Measurements from ENCODE around the gene IRF7. TPM values are rescaled to one million over a fixed set of nuclear protein-coding genes. Genes with fewer than 3 reads are reported as not detected.

IRF7 gene
- total and polyA plus RNA-seq, 2 donors (not counting 3 experiments of a cell fraction or from before 2014, with no cell fraction given), result 12.6 to 14.7 TPM

- Histone ChIP-seq H3K4me2 (ENCODE audit: insufficient read depth, low read length) (no peak overlapping the region), H3K79me2 (ENCODE audit: control insufficient read depth, insufficient read depth, low read length) (no peaks in the 10 kb centered on the region), H3K4me1 (ENCODE audit: control insufficient read depth, extremely low read depth, insufficient read depth, low read length) (no peaks in the 10 kb centered on the region), H3K9me1 (replicated peaks; ENCODE audit: control insufficient read depth, extremely low read depth, insufficient read depth, low read length) (no peaks in the 10 kb centered on the region), H3K27me3 (ENCODE audit: control insufficient read depth in 2 of 2, insufficient read depth in 2 of 2, low read length in 2 of 2) (peaks cover 4 to 11% of the 10 kb centered on the region in 2 experiments), H3K4me3 (replicated peaks in 1 of 3; ENCODE audit: insufficient read depth in 1 of 3, low read depth in 1 of 3, low read length in 3 of 3) (no peak overlapping the region), H3K36me3 (ENCODE audit: control insufficient read depth in 2 of 2, extremely low read depth in 1 of 2, insufficient read depth in 2 of 2, low read length in 2 of 2) (no peaks in the 10 kb centered on the region), H3K27ac (ENCODE audit: insufficient read depth, low read depth, low read length) (no peak overlapping the region), H4K20me1 (replicated peaks; ENCODE audit: control insufficient read depth, extremely low read depth, insufficient read depth, low read length) (no peaks in the 10 kb centered on the region), H3K9me3 (replicated peaks; ENCODE audit: control insufficient read depth, insufficient read depth, low read length) (no peaks in the 10 kb centered on the region), H2AFZ (ENCODE audit: low read depth, low read length) (no peak overlapping the region), H3K9ac (replicated peaks; ENCODE audit: extremely low read depth, insufficient read depth, low read length) (no peak overlapping the region)
- FAIRE-seq, result no peak
- BruUV-seq (replicated peaks), result no TSS peak
- TF ChIP-seq POLR2A (IDR thresholded peaks at IDR 0.05; ENCODE audit: low read depth, low read length) (no peak), MYC (IDR thresholded peaks at IDR 0.05; ENCODE audit: low read depth, low read length) (no peak), FOS (IDR thresholded peaks at IDR 0.05; ENCODE audit: borderline replicate concordance, insufficient read depth, low read length) (no peak), MAX (IDR thresholded peaks at IDR 0.05; ENCODE audit: insufficient read depth, insufficient read length) (no peak), POLR2AphosphoS5 (IDR thresholded peaks at IDR 0.05; ENCODE audit: insufficient read depth, low read depth, low read length) (no peak), JUN (IDR thresholded peaks at IDR 0.05; ENCODE audit: borderline replicate concordance, insufficient read depth, insufficient read length, low read depth) (no peak), EZH2 (IDR thresholded peaks at IDR 0.05; ENCODE audit: borderline replicate concordance, low read depth, low read length, severe bottlenecking) (no peak), GATA2 (IDR thresholded peaks at IDR 0.05; ENCODE audit: insufficient read depth, insufficient read length, low read depth, low read length) (no peak), CTCF (IDR thresholded peaks at IDR 0.05; ENCODE audit: extremely low read depth in 1 of 2, insufficient read depth in 1 of 2, low read depth in 1 of 2, low read length in 2 of 2) (no peak)
- dilution Hi-C loops (cut with MboI; ENCODE audit: extremely low pct_ligation_motif_present, low sequenced_read_pairs) (no loop called here), intact Hi-C loops (cut with micrococcal nuclease) (no loop called here)
- DNase-seq (ENCODE audit: low read depth, low spot score), result no peak
- ChIA-PET POLR2A (no interaction called here), CTCF (no interaction called here)
Observed at GRCh38 chr11:630871-631270, 15.1 kb upstream of the IRF7 start.
